Measurements from ENCODE around the gene OCA2. TPM values are rescaled to one million over a fixed set of nuclear protein-coding genes. Genes with fewer than 3 reads are reported as not detected.

Gene OCA2
- total RNA-seq, 2 experiments from 2014 or later = not detected

DNA sequence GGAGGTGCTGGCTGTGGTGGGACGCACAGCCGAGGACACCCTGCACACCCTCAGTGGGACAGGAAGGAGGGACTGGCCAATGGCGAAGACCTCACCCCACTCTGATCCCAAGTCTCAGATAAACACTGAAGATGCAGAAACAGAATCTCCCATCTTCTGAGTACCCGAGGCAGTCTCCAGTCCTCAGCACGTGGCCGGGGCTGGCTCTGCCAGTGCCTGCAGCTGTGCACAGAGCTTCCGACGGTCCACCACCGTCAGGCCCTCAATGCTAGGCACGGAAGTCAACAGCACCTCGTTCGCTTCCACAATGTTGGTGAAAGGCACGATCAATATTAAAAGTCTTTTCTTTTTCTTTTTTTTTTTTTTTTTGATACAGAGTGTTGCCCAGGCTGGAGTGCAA, 16.8 kb upstream of the OCA2 start:
- CTCF ChIA-PET = interaction anchor here (3.4 kb wide), 1 partner anchor 11 kb away, joined by 15 read pairs; no protein-coding TSS in a partner anchor
- Mint-ChIP-seq H3K27me3 (no peaks in the 10 kb centered on the region), H3K9me3 (ENCODE audit: low read depth) (no peaks in the 10 kb centered on the region), H3K36me3 (peaks cover 8% of the 10 kb centered on the region), H3K4me1 (no peaks in the 10 kb centered on the region), H3K27ac (no peak overlapping the region), H3K4me3 (no peak overlapping the region)
- ATAC-seq (no peak), DNase-seq (no peak)

DNA sequence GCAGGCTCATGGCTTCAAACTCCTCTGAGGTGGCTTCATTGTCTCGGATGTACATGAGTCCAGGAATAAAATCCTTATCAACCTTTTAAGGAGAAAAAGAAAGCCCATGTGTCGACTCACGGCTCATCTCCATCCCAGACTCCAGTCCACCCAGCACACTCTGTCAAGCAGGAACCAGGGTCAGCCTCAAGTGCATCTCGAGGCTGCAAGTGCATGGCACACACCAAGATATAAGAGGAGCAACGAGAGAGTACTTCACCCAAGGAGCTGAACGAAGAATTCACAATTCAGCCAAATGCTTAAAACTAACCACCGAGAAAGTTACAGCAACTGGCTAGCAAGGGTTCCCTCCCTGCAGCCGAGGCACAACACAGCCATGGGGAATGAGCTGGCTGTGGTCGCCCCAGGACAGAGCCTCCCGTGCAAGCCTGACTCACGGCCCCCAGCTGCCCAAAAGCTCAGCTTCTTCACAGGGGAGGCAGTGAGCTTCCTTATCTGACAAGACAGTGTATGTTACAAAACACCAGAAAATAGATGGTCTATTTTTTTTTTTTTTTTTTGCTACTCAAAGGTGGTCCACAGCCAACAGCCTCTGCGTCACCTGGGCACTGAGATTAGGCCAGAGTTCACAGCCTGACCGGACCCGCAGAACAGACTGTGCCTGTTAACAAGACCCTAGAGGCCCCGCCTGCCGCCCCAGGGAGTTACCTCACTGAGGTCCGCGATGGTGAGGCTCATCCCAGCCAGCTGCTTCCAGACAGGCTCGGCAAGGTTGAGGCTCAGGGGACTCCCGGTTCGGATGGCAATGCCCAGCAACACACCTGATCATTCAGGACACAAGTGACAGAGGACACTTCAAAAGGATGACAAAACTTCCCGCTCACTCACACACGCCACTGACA, 15.9 kb upstream of the OCA2 start:
- no peaks in the 10 kb centered on the region for H3K4me1 Mint-ChIP-seq
- CTCF ChIA-PET = interaction anchor here (3.4 kb wide), 1 partner anchor 12 kb away, joined by 15 read pairs; no protein-coding TSS in a partner anchor
- ATAC-seq = no peak
- no peak for DNase-seq
- no peaks in the 10 kb centered on the region for H3K9me3 Mint-ChIP-seq (ENCODE audit: low read depth)
- H3K36me3 Mint-ChIP-seq = peaks cover 8% of the 10 kb centered on the region
- H3K27ac Mint-ChIP-seq = no peak overlapping the region
- no peaks in the 10 kb centered on the region for H3K27me3 Mint-ChIP-seq
- H3K4me3 Mint-ChIP-seq = no peak overlapping the region

DNA sequence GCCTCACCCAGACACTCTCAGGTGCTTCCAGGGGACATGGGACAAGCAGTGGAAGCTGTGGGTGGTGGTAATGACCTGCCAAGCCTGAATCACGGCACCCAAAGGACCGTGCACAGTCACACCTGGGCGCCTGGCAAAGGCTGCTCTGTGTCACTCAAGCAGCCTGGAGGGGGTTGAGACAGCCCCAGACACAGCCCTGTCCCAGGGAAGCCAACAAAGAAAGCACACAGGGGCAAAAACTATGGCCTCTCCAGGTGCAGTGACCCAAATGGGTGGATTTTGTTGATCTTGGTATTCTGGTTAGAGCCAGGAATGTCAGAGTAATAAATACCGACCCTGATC, 15.0 kb upstream of the OCA2 start:
- H3K4me3 Mint-ChIP-seq = no peak overlapping the region
- no peak overlapping the region for H3K27ac Mint-ChIP-seq
- H3K36me3 Mint-ChIP-seq = peaks cover 8% of the 10 kb centered on the region
- no peaks in the 10 kb centered on the region for H3K9me3 Mint-ChIP-seq (ENCODE audit: low read depth)
- H3K27me3 Mint-ChIP-seq = no peaks in the 10 kb centered on the region
- ATAC-seq (no peak), DNase-seq (no peak)
- H3K4me1 Mint-ChIP-seq = no peaks in the 10 kb centered on the region
- CTCF ChIA-PET = interaction anchor here (1.1 kb wide), 1 partner anchor 12 kb away, joined by 3 read pairs; no protein-coding TSS in a partner anchor

DNA sequence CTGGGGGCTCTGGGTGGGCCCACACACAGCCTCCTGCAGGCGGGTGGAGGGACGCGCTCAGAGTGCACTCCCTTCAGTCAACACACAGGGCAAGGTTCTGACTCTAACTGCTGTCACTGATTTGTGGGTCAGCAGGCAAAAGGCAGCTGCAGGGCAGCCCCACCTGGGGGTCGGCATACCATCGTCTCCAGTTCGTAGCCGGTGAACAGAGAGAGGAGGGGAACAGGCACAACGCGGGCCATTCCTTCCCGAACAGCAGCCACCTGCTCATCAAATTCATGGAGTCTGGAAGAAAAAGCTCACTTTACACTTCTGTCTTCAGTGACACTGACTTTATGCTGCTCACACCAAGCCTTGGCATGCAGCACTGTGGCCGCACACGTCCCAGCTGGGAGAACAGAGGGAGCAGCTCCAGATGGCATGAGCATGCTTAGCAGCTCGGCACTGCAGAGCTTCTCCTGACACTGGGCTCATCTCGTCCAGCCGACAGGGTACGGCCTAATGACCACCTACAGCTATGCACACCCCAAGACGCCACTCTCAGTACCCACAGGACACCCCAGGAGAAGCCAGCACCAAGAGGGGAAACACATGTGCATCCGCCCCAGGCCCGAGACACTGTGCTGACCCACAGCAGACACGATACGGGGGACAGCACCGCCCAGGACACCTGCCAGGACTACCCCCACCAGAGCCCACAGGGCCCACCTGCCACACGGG, 14.4 kb upstream of the OCA2 start:
- no peak overlapping the region for H3K4me3 Mint-ChIP-seq
- no peak for DNase-seq
- peaks cover 8% of the 10 kb centered on the region for H3K36me3 Mint-ChIP-seq
- no peaks in the 10 kb centered on the region for H3K27me3 Mint-ChIP-seq
- H3K4me1 Mint-ChIP-seq = no peaks in the 10 kb centered on the region
- CTCF ChIA-PET = interaction anchor here (1.1 kb wide), 1 partner anchor 13 kb away, joined by 3 read pairs; no protein-coding TSS in a partner anchor
- no peak overlapping the region for H3K27ac Mint-ChIP-seq
- H3K9me3 Mint-ChIP-seq (ENCODE audit: low read depth) = no peaks in the 10 kb centered on the region
- ATAC-seq = no peak

DNA sequence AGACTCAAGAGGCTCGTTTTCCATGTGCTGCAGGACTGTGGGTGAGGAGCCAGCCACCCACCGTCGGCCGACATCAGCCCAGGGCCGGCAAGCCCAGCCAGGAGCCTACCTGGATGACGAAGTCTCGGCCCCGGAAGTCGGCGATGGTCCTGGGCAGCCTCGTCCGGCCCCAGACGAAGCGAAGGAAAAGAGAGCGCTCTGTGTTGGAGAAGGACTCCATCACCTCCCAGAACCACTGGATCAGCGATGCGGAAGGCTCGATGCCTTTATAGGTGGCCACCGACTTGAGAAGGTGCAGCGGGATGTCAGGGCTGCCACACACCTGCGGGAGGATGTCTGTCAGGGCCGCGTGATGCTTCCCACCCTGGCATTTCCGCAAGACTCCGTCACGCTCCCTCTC, 13.8 kb upstream of the OCA2 start:
- no peaks in the 10 kb centered on the region for H3K9me3 Mint-ChIP-seq (ENCODE audit: low read depth)
- H3K4me1 Mint-ChIP-seq = peaks cover under 1% of the 10 kb centered on the region
- H3K27ac Mint-ChIP-seq = no peak overlapping the region
- H3K4me3 Mint-ChIP-seq = no peak overlapping the region
- H3K27me3 Mint-ChIP-seq = peaks cover 1% of the 10 kb centered on the region
- ATAC-seq = no peak
- CTCF ChIA-PET = interaction anchor here (1.1 kb wide), 1 partner anchor 13 kb away, joined by 3 read pairs; no protein-coding TSS in a partner anchor
- no peak for DNase-seq
- peaks cover 8% of the 10 kb centered on the region for H3K36me3 Mint-ChIP-seq

DNA sequence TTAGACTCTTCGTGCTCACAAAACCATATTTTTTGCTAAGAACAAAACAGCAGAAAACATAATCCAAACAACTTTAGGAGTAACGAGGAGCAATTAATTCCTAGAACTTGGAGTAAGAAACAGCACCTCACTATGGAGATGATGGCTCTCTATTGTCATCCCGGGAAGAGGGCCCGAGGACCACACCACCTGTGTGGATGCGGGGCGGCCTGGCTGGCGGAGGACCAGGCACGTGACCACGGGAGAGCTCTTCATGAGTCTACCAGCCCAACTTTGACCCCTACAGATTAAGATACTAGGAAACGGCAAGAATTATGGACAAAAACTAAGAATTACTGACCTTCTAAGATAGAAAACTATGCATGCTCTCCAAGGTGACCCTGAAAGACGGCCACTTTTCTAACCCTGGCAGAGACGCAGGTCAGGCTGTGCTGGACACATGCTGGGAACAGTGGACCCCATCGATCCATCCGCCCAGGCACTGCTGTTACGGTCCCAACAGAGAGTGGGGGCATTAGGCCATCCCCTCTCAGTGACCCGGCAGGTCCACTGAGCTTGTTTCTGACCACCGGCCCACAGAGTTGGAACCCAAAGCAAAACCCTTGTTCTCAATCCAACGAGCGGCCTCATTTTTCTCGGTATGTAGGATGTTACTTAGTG, 13.1 kb upstream of the OCA2 start:
- Mint-ChIP-seq H3K9me3 (ENCODE audit: low read depth) (no peaks in the 10 kb centered on the region), H3K27me3 (peaks cover 6% of the 10 kb centered on the region), H3K27ac (no peak overlapping the region), H3K4me3 (no peak overlapping the region), H3K4me1 (peaks cover 3% of the 10 kb centered on the region), H3K36me3 (peaks cover 8% of the 10 kb centered on the region)
- DNase-seq (no peak), ATAC-seq (no peak)
- CTCF ChIA-PET = interaction anchor here (2.1 kb wide), 1 partner anchor 11 kb away, joined by 4 read pairs; no protein-coding TSS in a partner anchor

DNA sequence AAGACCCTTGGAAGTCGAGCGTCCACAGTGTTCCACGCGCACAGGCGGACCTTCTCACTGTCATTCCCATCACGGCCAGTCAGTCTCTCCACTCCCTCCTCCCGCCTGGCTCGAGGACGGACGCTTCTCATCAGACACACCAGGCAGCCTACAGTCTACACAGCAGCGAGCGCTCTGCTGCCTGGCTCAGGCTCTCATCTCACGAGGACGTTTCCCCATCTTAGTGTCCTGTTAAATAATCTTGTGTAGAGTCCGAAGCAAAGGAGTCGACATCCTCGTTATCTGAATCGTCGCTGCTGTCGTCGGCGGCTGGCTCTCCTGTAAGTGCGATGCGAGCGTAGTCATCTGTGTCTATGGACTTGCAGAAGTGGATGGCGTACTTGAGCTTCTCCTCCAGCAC, 12.4 kb upstream of the OCA2 start:
- Mint-ChIP-seq H3K9me3 (ENCODE audit: low read depth) (no peaks in the 10 kb centered on the region), H3K27me3 (peaks cover 9% of the 10 kb centered on the region), H3K4me1 (peaks cover 5% of the 10 kb centered on the region), H3K36me3 (peaks cover 8% of the 10 kb centered on the region), H3K27ac (no peak overlapping the region), H3K4me3 (no peak overlapping the region)
- ATAC-seq = no peak
- CTCF ChIA-PET = interaction anchor here (2.1 kb wide), 1 partner anchor 10 kb away, joined by 4 read pairs; no protein-coding TSS in a partner anchor
- DNase-seq = no peak

DNA sequence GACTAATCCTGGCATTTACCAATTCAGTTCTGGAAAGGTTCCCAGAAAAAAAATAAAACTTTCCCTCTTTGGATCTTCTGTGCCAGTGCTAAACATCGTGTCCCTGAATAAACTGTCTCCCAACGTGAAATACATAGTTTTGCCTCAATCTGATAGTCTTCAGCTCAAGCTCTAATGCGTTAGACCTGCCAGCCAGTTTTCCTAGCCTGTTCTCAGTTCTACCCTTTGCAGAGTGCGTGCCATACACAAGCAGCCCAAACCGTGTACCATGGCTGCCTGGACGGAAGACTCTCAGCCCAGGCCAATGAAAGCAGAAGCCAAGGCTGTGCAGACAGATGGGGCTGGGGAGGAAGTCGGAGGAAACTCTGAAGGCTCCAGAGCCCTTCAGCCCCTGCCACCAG, 11.4 kb upstream of the OCA2 start:
- no peak for DNase-seq
- Mint-ChIP-seq H3K27me3 (peaks cover 16% of the 10 kb centered on the region), H3K36me3 (peaks cover 8% of the 10 kb centered on the region), H3K27ac (no peak overlapping the region), H3K4me1 (peaks cover 10% of the 10 kb centered on the region), H3K4me3 (no peak overlapping the region), H3K9me3 (ENCODE audit: low read depth) (no peaks in the 10 kb centered on the region)
- no peak for ATAC-seq
- CTCF ChIA-PET = interaction anchor here (1.0 to 2.1 kb wide), 3 partner anchors 9 to 16 kb away, joined by 3 to 5 read pairs (median 4); no protein-coding TSS in a partner anchor

DNA sequence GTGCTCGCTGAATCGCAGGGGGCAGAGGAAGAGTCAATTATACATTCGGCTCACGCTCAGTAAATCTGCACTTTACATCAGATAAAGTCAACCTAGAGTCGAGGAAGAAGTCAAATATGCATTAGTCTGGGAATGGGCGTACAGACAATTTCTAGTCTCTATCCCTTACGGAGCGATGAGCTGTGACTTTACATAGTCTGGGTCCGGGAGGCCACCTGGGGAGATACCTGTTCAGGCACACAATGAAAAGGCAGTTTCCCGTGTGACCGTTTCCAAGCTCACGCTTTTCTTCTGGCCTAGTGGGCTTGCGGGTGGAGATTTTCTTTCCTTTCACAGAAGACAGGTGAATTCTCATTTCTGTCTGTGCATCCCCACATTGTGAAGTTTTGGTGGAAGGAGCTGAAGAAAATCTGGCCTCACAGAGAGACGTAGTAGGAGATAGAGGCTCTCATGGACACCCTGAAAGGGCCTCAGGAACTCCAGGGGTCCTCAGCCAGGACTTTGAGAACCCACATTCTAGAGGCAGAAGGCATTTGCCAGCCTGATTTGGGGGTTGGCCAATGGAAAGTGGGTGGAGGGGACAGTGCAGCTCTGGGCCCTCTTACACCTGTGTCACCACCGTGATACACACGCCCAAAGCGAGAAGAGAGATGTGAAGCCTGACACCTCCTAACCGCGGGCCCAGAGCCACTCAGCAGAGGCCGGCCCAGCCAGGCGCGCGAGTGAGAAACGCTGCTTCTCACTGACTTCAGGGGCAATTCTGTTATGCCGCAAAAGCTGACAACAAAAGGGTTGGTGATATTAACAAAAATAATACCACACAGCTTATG, 10.7 kb upstream of the OCA2 start:
- no peak overlapping the region for H3K4me3 Mint-ChIP-seq
- H3K27ac Mint-ChIP-seq = no peak overlapping the region
- ATAC-seq (no peak), DNase-seq (peak; percentile 33)
- peaks cover 8% of the 10 kb centered on the region for H3K36me3 Mint-ChIP-seq
- CTCF ChIA-PET = interaction anchor here (1.0 to 1.5 kb wide), 2 partner anchors 13 to 16 kb away, joined by 3 to 5 read pairs; no protein-coding TSS in a partner anchor
- peaks cover 10% of the 10 kb centered on the region for H3K4me1 Mint-ChIP-seq
- H3K27me3 Mint-ChIP-seq = peaks cover 16% of the 10 kb centered on the region
- no peaks in the 10 kb centered on the region for H3K9me3 Mint-ChIP-seq (ENCODE audit: low read depth)

DNA sequence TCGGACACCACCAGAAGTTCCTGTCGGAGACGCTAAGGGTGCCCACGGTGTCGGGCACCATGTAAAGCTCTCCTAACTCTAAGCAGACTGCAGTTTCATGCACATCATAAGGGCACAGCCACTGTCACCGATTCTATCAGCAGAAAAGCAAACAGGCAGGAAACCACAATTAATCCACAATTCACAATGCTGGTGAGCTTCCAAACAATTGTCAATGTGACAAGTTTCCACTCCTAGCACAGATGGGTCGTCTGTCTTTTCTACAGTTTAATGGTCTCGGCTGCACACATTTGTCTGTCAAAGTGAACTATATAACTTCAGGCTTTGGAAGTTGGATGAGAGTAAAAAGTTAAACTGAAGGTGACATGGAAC, 8.8 kb upstream of the OCA2 start:
- no peak for ATAC-seq
- peaks cover 10% of the 10 kb centered on the region for H3K4me1 Mint-ChIP-seq
- CTCF ChIA-PET = interaction anchor here (1.4 to 1.5 kb wide), 2 partner anchors 11 to 18 kb away, joined by 5 read pairs; no protein-coding TSS in a partner anchor

DNA sequence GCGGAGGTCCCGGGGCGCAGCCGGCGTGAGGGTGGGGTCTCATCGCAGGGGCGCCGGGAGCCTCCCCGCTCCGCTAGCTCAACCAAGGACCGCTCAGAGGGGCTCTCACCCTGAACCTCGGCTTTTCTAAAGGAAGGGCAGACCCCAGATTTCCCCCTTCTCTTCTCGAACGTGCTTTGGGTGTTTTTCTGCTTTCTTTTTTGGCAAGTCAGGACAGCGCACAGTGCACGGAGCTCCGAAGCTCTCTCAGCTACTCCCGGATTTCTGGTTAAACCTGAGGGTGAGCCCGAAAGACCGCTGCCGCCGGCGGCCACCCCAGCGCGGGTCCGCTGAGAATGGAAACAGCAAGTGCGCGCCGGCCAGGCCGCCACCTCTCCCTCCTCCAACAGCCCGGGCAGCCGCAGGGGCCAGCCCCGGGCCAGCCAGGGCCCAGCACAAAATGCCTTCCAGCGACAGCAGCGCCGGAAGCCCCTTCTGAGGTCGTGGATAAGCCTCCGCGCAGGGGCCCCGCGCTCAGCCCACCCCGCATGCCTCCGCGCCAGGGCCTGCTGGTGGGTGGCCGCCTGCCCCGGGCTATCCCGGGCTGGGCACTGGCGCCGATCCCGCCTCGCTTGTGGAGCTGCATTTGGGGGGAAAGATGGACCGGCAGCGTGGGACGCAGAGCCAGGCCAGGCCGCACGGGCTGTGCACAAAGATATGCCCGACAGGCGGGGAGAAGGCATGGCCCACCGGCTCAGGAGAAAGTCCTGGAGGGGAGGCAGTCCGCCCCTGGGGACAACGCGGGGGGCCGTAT, 8.2 kb upstream of the OCA2 start:
- ATAC-seq = peak; percentile 48
- CTCF ChIA-PET = interaction anchor here (1.4 to 1.5 kb wide), 2 partner anchors 11 to 19 kb away, joined by 5 read pairs; no protein-coding TSS in a partner anchor
- no peak for DNase-seq
- Mint-ChIP-seq H3K36me3 (peaks cover 7% of the 10 kb centered on the region), H3K4me1 (peaks cover 10% of the 10 kb centered on the region), H3K4me3 (peak overlapping the region; percentile 66), H3K9me3 (ENCODE audit: low read depth) (no peaks in the 10 kb centered on the region), H3K27ac (no peak overlapping the region), H3K27me3 (peaks cover 25% of the 10 kb centered on the region)

More for the DNA sequence above, 8.8 kb upstream of the OCA2 start:
- peaks cover 23% of the 10 kb centered on the region for H3K27me3 Mint-ChIP-seq
- H3K4me3 Mint-ChIP-seq = no peak overlapping the region
- no peak overlapping the region for H3K27ac Mint-ChIP-seq
- no peaks in the 10 kb centered on the region for H3K9me3 Mint-ChIP-seq (ENCODE audit: low read depth)
- no peak for DNase-seq
- peaks cover 7% of the 10 kb centered on the region for H3K36me3 Mint-ChIP-seq

All from activated CD8-positive, alpha-beta memory T cell treated with anti-CD3 and anti-CD28 coated beads, Interleukin-2, amount 10 ng/mL, durations not matched to agents 7 days and 5 days (primary cell).